Neural cell (in vitro differentiated cells): ENCODE results near the gene ENTREP1. TPM values are rescaled to one million over a fixed set of nuclear protein-coding genes. Genes with fewer than 3 reads are reported as not detected.
"Not testable (repeated sequence)": the region's sequence is repeated elsewhere in the genome, so short reads cannot be mapped to it uniquely, and the experiment has no call there.

Source experiments
- H2AFZ ChIP-seq: fragments of 200-600, 300-800 bp; sonication (generic), shearing (Covaris generic); 2 replicates; pipeline ENCODE4 v1.6.0; 2014; ENCODE audit warnings: low read depth, mild to moderate bottlenecking, antibody characterized with exemption, low read length, moderate library complexity
- H3F3A ChIP-seq: fragments of 200-600 bp; shearing (Covaris generic); 2 replicates; pipeline ENCODE4 v1.6.1; 2016; ENCODE audit warnings: mild to moderate bottlenecking, moderate library complexity, mixed read lengths, antibody characterized with exemption, low read length; ENCODE audit not compliant: insufficient read depth, poor library complexity, severe bottlenecking
- H3K27ac ChIP-seq: fragments of 200-600, 300-800 bp; sonication (generic), shearing (Covaris generic); 2 replicates; pipeline ENCODE4 v1.5.1; 2014; ENCODE audit warnings: mild to moderate bottlenecking, low read length, moderate library complexity
- H3K27me3 ChIP-seq: fragments of 300-800, 200-600 bp; sonication (generic), shearing (Covaris generic); 2 replicates; pipeline ENCODE4 v1.6.0; 2014; ENCODE audit warnings: mild to moderate bottlenecking, low read depth, low read length, moderate library complexity; ENCODE audit not compliant: insufficient read depth
- H3K36me3 ChIP-seq: fragments of 300-800, 200-600 bp; sonication (generic), shearing (Covaris generic); 2 replicates; pipeline ENCODE4 v1.5.1; 2014; ENCODE audit warnings: mild to moderate bottlenecking, antibody characterized with exemption, low read length, moderate library complexity; ENCODE audit not compliant: insufficient read depth
- H3K4me2 ChIP-seq: fragments of 300-800, 200-600 bp; sonication (generic), shearing (Covaris generic); 2 replicates; pipeline ENCODE4 v1.6.0; 2014; ENCODE audit warnings: mild to moderate bottlenecking, low read length
- H3K4me3 ChIP-seq: fragments of 300-800, 200-600 bp; sonication (generic), shearing (Covaris generic); 2 replicates; pipeline ENCODE4 v1.5.1; 2014; ENCODE audit warnings: mild to moderate bottlenecking, low read length, moderate library complexity
- H3K79me2 ChIP-seq: fragments of 200-600 bp; shearing (Covaris generic); replicated peaks from 2 replicates; pipeline ENCODE4 v1.6.0; 2014; ENCODE audit warnings: mild to moderate bottlenecking, low read length, moderate library complexity; ENCODE audit not compliant: insufficient read depth
- H3K9ac ChIP-seq: fragments of 300-800, 200-600 bp; sonication (generic), shearing (Covaris generic); 2 replicates; pipeline ENCODE4 v1.6.1; 2016; ENCODE audit warnings: mild to moderate bottlenecking, low read length, mixed read lengths
- H3K9me2 ChIP-seq: fragments of 200-600 bp; shearing (Covaris generic); 2 replicates; pipeline ENCODE4 v1.6.1; 2016; ENCODE audit warnings: mild to moderate bottlenecking, low read length, mixed read lengths; ENCODE audit not compliant: insufficient read depth
- H3K9me3 ChIP-seq: fragments of 200-600, 300-800 bp; sonication (generic), shearing (Covaris generic); 2 replicates; pipeline ENCODE4 v1.6.1; 2016; ENCODE audit warnings: mild to moderate bottlenecking, mixed run types, low read length, moderate library complexity, mixed read lengths
- H4K20me1 ChIP-seq: fragments of 200-600 bp; shearing (Covaris generic); 2 replicates; pipeline ENCODE4 v1.6.1; 2016; ENCODE audit warnings: mild to moderate bottlenecking, mixed run types; ENCODE audit not compliant: insufficient read depth
- EP300 ChIP-seq: fragments of 450-650 bp; conservative IDR thresholded peaks from 2 replicates; pipeline ENCODE4 v1.6.1; 2014; ENCODE audit warnings: antibody characterized with exemption, mild to moderate bottlenecking, moderate library complexity; ENCODE audit not compliant: poor library complexity, severe bottlenecking
- POLR2AphosphoS5 ChIP-seq: IDR thresholded peaks from 2 replicates; pipeline ENCODE4 v1.6.1; 2012
- RAD21 ChIP-seq: fragments of 450-650 bp; conservative IDR thresholded peaks from 2 replicates; pipeline ENCODE4 v1.6.1; 2014; ENCODE audit warnings: antibody characterized with exemption, mild to moderate bottlenecking, moderate library complexity
- SMC3 ChIP-seq: fragments of 450-650 bp; conservative IDR thresholded peaks from 2 replicates; pipeline ENCODE4 v1.6.1; 2014; ENCODE audit warnings: antibody characterized with exemption, mild to moderate bottlenecking, moderate library complexity; ENCODE audit not compliant: poor library complexity
- TAF1 ChIP-seq: IDR thresholded peaks from 2 replicates; pipeline ENCODE4 v1.6.1; 2012; ENCODE audit warnings: low read depth
- polyA plus RNA-seq: library from polyadenylated mRNA; depleted of rRNA; stranded (reverse); fragments of >200 nt; gene quantifications from 2 replicates; pipeline ENCODE4 v1.2.3, GENCODE V29; 2014
- TF ChIP-seq, protein P1 (sequence below): IDR thresholded peaks from 2 replicates; pipeline ENCODE4 v1.6.1; 2012; ENCODE audit warnings: borderline replicate concordance
- TF ChIP-seq, protein P2 (sequence below): fragments of 450-650 bp; IDR thresholded peaks from 2 replicates; pipeline ENCODE4 v1.5.1; 2014; ENCODE audit warnings: antibody characterized with exemption, mild to moderate bottlenecking, moderate library complexity; ENCODE audit not compliant: poor library complexity, severe bottlenecking

Gene ENTREP1
- polyA plus RNA-seq, 1 donor from 2014 or later: 2.0 TPM

DNA sequence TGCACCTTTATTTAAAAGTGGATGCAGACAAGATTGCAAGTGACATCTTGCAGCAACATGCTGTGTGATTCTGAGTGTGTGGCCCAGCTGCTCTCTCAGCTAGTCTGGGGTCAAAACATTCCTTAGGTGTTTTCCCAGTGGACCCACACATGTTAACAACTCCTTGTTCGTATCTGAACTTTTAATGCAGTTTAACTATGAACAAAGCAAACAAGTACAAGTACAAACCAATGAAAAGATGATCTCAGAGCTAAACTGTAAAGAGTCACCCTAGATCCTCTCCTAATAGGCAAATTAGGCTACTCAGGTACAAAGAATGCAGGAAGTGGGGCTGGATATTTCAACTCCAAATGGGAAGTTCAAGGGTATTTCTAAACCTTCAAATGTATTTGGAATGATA, 108.4 kb downstream of the ENTREP1 start:
- Histone ChIP-seq H3K4me3 (no peak overlapping the region), H3K4me2 (no peak overlapping the region), H3K27ac (no peak overlapping the region), H2AFZ (no peak overlapping the region), H3K9me2 (no peaks in the 10 kb centered on the region), H3F3A (no peaks in the 10 kb centered on the region), H3K9me3 (peaks cover 11% of the 10 kb centered on the region), H4K20me1 (no peaks in the 10 kb centered on the region), H3K27me3 (no peaks in the 10 kb centered on the region), H3K79me2 (no peaks in the 10 kb centered on the region), H3K9ac (no peak overlapping the region), H3K36me3 (peaks cover 21% of the 10 kb centered on the region)
- TF ChIP-seq POLR2AphosphoS5: no peak
- no peak for TF ChIP-seq TAF1
- TF ChIP-seq RAD21: no peak
- TF ChIP-seq, protein P1, sequence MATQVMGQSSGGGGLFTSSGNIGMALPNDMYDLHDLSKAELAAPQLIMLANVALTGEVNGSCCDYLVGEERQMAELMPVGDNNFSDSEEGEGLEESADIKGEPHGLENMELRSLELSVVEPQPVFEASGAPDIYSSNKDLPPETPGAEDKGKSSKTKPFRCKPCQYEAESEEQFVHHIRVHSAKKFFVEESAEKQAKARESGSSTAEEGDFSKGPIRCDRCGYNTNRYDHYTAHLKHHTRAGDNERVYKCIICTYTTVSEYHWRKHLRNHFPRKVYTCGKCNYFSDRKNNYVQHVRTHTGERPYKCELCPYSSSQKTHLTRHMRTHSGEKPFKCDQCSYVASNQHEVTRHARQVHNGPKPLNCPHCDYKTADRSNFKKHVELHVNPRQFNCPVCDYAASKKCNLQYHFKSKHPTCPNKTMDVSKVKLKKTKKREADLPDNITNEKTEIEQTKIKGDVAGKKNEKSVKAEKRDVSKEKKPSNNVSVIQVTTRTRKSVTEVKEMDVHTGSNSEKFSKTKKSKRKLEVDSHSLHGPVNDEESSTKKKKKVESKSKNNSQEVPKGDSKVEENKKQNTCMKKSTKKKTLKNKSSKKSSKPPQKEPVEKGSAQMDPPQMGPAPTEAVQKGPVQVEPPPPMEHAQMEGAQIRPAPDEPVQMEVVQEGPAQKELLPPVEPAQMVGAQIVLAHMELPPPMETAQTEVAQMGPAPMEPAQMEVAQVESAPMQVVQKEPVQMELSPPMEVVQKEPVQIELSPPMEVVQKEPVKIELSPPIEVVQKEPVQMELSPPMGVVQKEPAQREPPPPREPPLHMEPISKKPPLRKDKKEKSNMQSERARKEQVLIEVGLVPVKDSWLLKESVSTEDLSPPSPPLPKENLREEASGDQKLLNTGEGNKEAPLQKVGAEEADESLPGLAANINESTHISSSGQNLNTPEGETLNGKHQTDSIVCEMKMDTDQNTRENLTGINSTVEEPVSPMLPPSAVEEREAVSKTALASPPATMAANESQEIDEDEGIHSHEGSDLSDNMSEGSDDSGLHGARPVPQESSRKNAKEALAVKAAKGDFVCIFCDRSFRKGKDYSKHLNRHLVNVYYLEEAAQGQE: no peak
- no peak for TF ChIP-seq EP300
- TF ChIP-seq, protein P2, sequence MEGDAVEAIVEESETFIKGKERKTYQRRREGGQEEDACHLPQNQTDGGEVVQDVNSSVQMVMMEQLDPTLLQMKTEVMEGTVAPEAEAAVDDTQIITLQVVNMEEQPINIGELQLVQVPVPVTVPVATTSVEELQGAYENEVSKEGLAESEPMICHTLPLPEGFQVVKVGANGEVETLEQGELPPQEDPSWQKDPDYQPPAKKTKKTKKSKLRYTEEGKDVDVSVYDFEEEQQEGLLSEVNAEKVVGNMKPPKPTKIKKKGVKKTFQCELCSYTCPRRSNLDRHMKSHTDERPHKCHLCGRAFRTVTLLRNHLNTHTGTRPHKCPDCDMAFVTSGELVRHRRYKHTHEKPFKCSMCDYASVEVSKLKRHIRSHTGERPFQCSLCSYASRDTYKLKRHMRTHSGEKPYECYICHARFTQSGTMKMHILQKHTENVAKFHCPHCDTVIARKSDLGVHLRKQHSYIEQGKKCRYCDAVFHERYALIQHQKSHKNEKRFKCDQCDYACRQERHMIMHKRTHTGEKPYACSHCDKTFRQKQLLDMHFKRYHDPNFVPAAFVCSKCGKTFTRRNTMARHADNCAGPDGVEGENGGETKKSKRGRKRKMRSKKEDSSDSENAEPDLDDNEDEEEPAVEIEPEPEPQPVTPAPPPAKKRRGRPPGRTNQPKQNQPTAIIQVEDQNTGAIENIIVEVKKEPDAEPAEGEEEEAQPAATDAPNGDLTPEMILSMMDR: no peak
- TF ChIP-seq SMC3: no peak

DNA sequence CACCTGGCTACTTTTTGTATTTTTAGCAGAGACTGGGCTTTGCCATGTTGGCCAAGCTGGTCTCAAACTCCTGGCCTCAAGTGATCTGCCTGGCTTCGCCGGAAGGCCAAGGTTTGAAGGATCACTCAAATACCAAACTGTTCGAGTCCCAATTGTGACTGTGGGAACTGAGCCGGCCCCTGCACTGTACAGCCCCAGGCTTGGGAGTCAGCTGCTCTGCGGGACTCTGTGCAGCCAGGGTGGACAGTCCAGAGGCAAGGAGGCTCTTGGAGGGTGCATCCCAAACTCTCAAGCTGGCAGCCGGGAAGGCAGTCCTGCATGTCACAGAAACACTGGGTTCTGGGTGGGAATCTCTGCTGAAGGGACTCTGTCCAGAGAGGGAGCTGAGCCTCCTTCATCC, 109.0 kb downstream of the ENTREP1 start:
- H3K9ac ChIP-seq: no peak overlapping the region
- peaks cover 11% of the 10 kb centered on the region for H3K9me3 ChIP-seq
- H3K27me3 ChIP-seq: no peaks in the 10 kb centered on the region
- no peak overlapping the region for H3K4me2 ChIP-seq
- TF ChIP-seq EP300 (no peak), SMC3 (no peak), TAF1 (no peak)
- peaks cover 21% of the 10 kb centered on the region for H3K36me3 ChIP-seq
- no peak overlapping the region for H3K4me3 ChIP-seq
- H4K20me1 ChIP-seq: no peaks in the 10 kb centered on the region
- no peaks in the 10 kb centered on the region for H3K9me2 ChIP-seq
- H3K27ac ChIP-seq: no peak overlapping the region
- H3K79me2 ChIP-seq: no peaks in the 10 kb centered on the region
- H2AFZ ChIP-seq: no peak overlapping the region
- H3F3A ChIP-seq: no peaks in the 10 kb centered on the region

DNA sequence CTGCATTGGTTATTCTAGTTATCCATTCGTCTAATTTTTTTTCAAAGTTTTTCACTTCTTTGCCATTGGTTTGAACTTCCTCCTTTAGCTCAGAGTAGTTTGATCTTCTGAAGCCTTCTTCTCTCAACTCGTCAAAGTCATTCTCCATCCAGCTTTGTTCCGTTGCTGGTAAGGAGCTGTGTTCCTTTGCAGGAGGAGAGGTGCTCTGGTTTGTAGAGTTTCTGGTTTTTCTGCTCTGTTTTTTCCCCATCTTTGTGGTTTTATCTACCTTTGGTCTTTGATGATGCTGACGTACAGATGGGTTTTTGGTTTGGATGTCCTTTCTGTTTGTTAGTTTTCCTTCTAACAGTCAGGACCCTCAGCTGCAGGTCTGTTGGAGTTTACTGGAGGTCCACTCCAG, 114.6 kb downstream of the ENTREP1 start:
- not testable (repeated sequence) for H3K4me3 ChIP-seq, H4K20me1 ChIP-seq, H3K9ac ChIP-seq, H2AFZ ChIP-seq, H3K4me2 ChIP-seq, H3K79me2 ChIP-seq, H3K9me3 ChIP-seq, H3F3A ChIP-seq, H3K9me2 ChIP-seq, H3K27me3 ChIP-seq, H3K27ac ChIP-seq
- peaks cover 14% of the 10 kb centered on the region for H3K36me3 ChIP-seq

DNA sequence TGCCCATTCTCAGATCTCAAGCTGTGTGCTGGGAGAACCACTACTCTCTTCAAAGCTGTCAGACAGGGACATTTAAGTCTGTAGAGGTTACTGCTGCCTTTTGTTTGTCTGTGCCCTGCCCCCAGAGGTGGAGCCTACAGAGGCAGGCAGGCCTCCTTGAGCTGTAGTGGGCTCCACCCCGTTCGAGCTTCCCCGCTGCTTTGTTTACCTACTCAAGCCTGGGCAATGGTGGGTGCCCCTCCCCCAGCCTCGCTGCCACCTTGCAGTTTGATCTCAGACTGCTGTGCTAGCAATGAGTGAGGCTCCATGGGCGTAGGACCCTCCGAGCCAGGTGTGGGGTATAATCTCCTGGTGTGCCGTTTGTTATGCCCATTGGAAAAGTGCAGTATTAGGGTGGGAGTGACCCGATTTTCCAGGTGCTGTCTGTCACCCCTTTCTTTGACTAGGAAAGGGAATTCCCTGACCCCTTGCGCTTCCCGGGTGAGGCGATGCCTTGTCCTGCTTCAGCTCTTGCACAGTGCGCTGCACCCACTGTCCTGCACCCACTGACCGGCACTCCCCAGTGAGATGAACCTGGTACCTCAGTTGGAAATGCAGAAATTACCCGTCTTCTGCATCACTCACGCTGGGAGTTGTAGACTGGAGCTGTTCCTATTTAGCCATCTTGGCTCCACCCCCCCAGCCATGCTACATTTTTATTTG, 115.4 kb downstream of the ENTREP1 start:
- H3F3A ChIP-seq, H3K9me3 ChIP-seq, H3K9me2 ChIP-seq, H3K4me2 ChIP-seq, H3K9ac ChIP-seq, H4K20me1 ChIP-seq, H3K27me3 ChIP-seq, H2AFZ ChIP-seq, H3K79me2 ChIP-seq, H3K27ac ChIP-seq, H3K4me3 ChIP-seq: not testable (repeated sequence)
- peaks cover 15% of the 10 kb centered on the region for H3K36me3 ChIP-seq
